Mesendoderm (in vitro differentiated cells): Measurements from ENCODE around the gene LPAR1.

Source experiments
- DNase-seq: peaks from one replicate; pipeline ENCODE4 v3.0.0; 2013
- H2AK5ac ChIP-seq: 2 replicates; pipeline ENCODE4 v1.6.1; 2013; ENCODE audit warnings: low read length, inconsistent platforms
- H2BK120ac ChIP-seq: 2 replicates; pipeline ENCODE4 v1.6.1; 2013; ENCODE audit warnings: low read depth, mild to moderate bottlenecking, low read length, moderate library complexity, mixed read lengths
- H2BK15ac ChIP-seq: replicated peaks from 2 replicates; pipeline ENCODE4 v1.6.1; 2013; ENCODE audit warnings: low read depth, mild to moderate bottlenecking, moderate library complexity
- H2BK5ac ChIP-seq: 2 replicates; pipeline ENCODE4 v1.6.1; 2013; ENCODE audit warnings: low read length, inconsistent platforms
- H3K18ac ChIP-seq: 2 replicates; pipeline ENCODE4 v1.6.1; 2013; ENCODE audit warnings: mild to moderate bottlenecking, low read length, mixed read lengths
- H3K23ac ChIP-seq: one replicate; pipeline ENCODE4 v1.6.1; 2013; ENCODE audit warnings: low read length
- H3K27ac ChIP-seq: 2 replicates; pipeline ENCODE4 v1.5.1; 2013; ENCODE audit warnings: low read depth, mild to moderate bottlenecking, inconsistent platforms, low read length, moderate library complexity
- H3K27me3 ChIP-seq: 2 replicates; pipeline ENCODE4 v1.6.1; 2013; ENCODE audit warnings: low read length, control low read depth, mild to moderate bottlenecking, inconsistent platforms; ENCODE audit not compliant: insufficient read depth, poor library complexity
- H3K36me3 ChIP-seq: 2 replicates; pipeline ENCODE4 v1.6.1; 2013; ENCODE audit warnings: low read length, inconsistent platforms; ENCODE audit not compliant: control insufficient read depth, insufficient read depth
- H3K4ac ChIP-seq: one replicate; pipeline ENCODE4 v1.6.1; 2013; ENCODE audit warnings: low read depth, mild to moderate bottlenecking, low read length, moderate library complexity
- H3K4me1 ChIP-seq: 2 replicates; pipeline ENCODE4 v1.6.1; 2013; ENCODE audit warnings: low read depth, low read length, inconsistent platforms; ENCODE audit not compliant: control insufficient read depth
- H3K4me2 ChIP-seq: 2 replicates; pipeline ENCODE4 v1.6.1; 2013; ENCODE audit warnings: low read length
- H3K4me3 ChIP-seq: 2 replicates; pipeline ENCODE4 v1.5.1; 2013; ENCODE audit warnings: mild to moderate bottlenecking, low read length
- H3K56ac ChIP-seq: one replicate; pipeline ENCODE4 v1.6.1; 2013; ENCODE audit warnings: low read length
- H3K79me1 ChIP-seq: 2 replicates; pipeline ENCODE4 v1.6.1; 2013; ENCODE audit warnings: low read length, inconsistent platforms
- H3K79me2 ChIP-seq: 2 replicates; pipeline ENCODE4 v1.6.1; 2013; ENCODE audit warnings: mild to moderate bottlenecking, low read length; ENCODE audit not compliant: control insufficient read depth, insufficient read depth
- H3K9ac ChIP-seq: 2 replicates; pipeline ENCODE4 v1.6.1; 2013; ENCODE audit warnings: low read length, inconsistent platforms
- H4K5ac ChIP-seq: one replicate; pipeline ENCODE4 v1.6.1; 2013; ENCODE audit warnings: low read length
- H4K8ac ChIP-seq: one replicate; pipeline ENCODE4 v1.6.1; 2013; ENCODE audit warnings: low read depth, mild to moderate bottlenecking, control low read depth, low read length, moderate library complexity
- WGBS: extraction: QIAGEN DNeasy Blood & Tissue Kit; methylation state at CpG from one replicate; pipeline ENCODE4 v1.1.7; 2013; ENCODE audit warnings: low lambda C conversion rate, missing lambda C conversion rate; ENCODE audit not compliant: insufficient coverage; ENCODE audit errors: extremely low coverage; 5-methylcytosine and 5-hydroxymethylcytosine counted together

Gene LPAR1

DNA sequence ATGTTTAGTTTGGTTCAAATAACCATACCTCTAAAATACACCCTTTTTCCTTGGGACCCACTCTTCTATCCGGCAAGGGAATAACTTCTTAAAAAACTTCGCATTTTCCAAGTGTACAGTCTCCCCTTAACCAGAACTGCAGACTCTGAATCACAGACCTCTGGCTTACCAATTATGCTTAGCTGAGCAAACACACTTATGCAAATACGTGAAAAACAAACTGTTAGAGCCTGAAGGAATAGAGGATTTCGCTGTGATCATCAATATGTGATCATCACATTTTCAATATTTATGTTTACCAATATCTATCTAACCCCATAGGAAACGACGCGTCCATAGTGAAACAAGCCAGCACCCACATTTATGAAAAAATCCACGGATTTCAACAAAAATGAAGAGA is 1.3 kb downstream of the LPAR1 start:
- Histone ChIP-seq H4K8ac (no peak overlapping the region), H2BK5ac (no peak overlapping the region), H3K36me3 (no peaks in the 10 kb centered on the region), H2AK5ac (no peak overlapping the region), H3K4me3 (peak overlapping the region; percentile 51), H3K27ac (no peak overlapping the region), H3K4me2 (peak overlapping the region; percentile 69), H3K56ac (peak overlapping the region; percentile 93), H3K79me1 (peaks cover 1% of the 10 kb centered on the region), H3K27me3 (no peaks in the 10 kb centered on the region), H3K4ac (peak overlapping the region; percentile 74), H4K5ac (no peak overlapping the region), H2BK120ac (no peak overlapping the region), H3K18ac (peak overlapping the region; percentile 88), H3K79me2 (no peaks in the 10 kb centered on the region), H2BK15ac (no peak overlapping the region), H3K9ac (peak overlapping the region; percentile 83), H3K23ac (no peak overlapping the region), H3K4me1 (peaks cover 2% of the 10 kb centered on the region)
- no CpG with 5 or more reads among the region's 8 CpGs for WGBS
- no peak for DNase-seq

DNA sequence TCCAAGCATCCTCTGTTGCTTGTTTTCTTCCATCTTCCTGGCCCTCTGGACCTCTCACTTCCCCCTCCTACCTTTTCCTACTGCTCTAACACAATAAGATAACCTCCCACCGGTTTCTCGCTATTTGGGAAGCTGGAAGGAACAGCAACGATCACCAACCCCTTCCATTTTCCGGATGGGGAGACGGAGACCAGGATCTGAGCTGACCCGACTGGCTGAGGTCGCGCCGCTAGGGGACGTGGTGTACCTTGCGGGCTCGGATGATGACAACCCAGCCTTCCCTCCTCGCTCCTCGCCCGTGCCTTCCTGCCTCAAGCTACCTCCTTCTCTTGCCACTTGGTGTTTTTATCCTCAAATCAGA is 1.9 kb downstream of the LPAR1 start:
- Histone ChIP-seq H3K27ac (no peak overlapping the region), H3K18ac (no peak overlapping the region), H2BK120ac (no peak overlapping the region), H2AK5ac (no peak overlapping the region), H3K9ac (no peak overlapping the region), H2BK5ac (no peak overlapping the region), H2BK15ac (no peak overlapping the region), H4K5ac (no peak overlapping the region), H4K8ac (no peak overlapping the region), H3K4me2 (no peak overlapping the region), H3K79me2 (no peaks in the 10 kb centered on the region), H3K27me3 (no peaks in the 10 kb centered on the region), H3K56ac (no peak overlapping the region), H3K36me3 (no peaks in the 10 kb centered on the region), H3K23ac (no peak overlapping the region), H3K4me1 (peaks cover 2% of the 10 kb centered on the region), H3K79me1 (peaks cover 1% of the 10 kb centered on the region), H3K4me3 (no peak overlapping the region), H3K4ac (no peak overlapping the region)
- peak; percentile 94 for DNase-seq
- WGBS, result no CpG with 5 or more reads among the region's 15 CpGs

DNA sequence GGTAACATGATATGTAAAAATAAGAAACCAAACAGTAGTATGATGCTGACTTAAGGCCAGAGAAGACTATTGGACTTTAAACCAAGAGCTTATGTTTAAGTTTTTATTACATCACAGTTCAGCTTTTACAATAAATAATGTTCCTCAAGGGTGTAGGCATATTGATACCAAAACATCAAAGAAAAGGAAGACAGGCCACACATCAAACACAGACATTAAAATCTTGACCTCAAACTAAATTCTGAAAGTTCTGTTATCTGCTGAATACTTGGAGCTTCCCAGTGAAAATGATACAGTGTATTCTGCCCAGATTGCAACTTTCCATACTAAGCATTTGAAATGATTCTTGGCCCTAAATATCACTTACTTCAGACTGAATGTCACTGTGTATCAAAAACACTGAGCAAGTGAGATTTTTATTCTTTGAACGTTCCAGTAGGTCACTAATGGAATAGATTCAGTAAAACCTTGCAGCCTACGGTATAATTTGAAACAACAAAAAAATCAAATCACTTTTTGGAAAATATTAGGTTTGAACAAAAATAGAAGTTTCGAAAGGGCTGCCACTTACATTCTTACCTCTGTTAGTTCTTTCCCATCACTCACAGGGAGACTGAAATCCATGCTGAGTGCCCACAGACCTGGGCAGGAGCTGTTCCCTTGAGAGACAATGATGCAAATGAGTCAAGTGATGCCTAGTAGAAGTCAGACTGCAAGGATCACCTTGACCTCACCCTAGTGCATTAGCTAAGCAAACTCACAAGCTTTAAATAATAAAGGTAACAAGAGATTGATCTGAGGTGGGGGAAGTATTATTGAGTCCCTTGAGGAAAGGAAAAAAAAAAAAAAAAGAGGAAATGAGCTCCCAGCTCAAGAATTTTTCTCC is 2.5 kb downstream of the LPAR1 start:
- no peak overlapping the region for H3K9ac ChIP-seq
- H3K4me2 ChIP-seq, result no peak overlapping the region
- H3K56ac ChIP-seq, result no peak overlapping the region
- no peaks in the 10 kb centered on the region for H3K79me2 ChIP-seq
- H3K27me3 ChIP-seq, result no peaks in the 10 kb centered on the region
- no peak overlapping the region for H3K4ac ChIP-seq
- H3K36me3 ChIP-seq, result no peaks in the 10 kb centered on the region
- H4K5ac ChIP-seq, result no peak overlapping the region
- no peak overlapping the region for H2AK5ac ChIP-seq
- H2BK5ac ChIP-seq, result no peak overlapping the region
- H3K18ac ChIP-seq, result no peak overlapping the region
- peak; percentile 19 for DNase-seq
- no peak overlapping the region for H4K8ac ChIP-seq
- H3K4me1 ChIP-seq, result peaks cover 2% of the 10 kb centered on the region
- H2BK15ac ChIP-seq, result no peak overlapping the region
- WGBS, result no CpG with 5 or more reads among the region's 3 CpGs
- H2BK120ac ChIP-seq, result no peak overlapping the region
- peaks cover 1% of the 10 kb centered on the region for H3K79me1 ChIP-seq
- no peak overlapping the region for H3K4me3 ChIP-seq
- no peak overlapping the region for H3K27ac ChIP-seq
- no peak overlapping the region for H3K23ac ChIP-seq

DNA sequence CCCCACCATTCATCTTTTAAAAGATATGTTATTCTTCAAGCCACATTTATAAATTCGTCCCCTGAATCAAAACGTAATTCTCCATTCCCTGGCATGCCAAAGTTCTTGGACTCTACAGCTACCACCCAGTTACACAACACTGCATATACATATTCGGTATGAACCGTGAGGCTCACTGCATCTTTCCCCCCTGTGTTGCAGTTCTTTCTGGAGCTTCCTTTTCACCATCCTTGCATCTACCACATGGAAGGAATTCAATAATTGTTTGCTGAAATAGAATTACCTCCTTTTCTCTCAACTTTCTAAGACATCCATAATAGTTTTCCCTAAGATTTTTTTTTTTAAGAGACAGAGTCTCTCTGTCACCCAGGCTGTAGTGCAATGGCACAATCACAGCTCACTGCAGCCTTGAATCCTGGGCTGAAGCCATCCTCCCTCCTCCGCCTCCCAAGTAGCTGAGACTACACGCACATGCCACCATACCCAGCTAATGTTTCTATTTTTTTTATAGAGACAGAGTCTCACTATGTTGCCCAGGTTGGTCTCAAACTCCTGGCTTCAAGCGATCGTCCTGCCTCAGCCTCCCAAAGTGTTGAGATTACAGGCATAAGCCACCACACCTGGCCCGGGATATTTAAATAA is 3.3 kb downstream of the LPAR1 start:
- Histone ChIP-seq H3K4me2 (no peak overlapping the region), H3K9ac (no peak overlapping the region), H3K18ac (no peak overlapping the region), H2AK5ac (no peak overlapping the region), H4K5ac (no peak overlapping the region), H3K36me3 (no peaks in the 10 kb centered on the region), H3K4ac (no peak overlapping the region), H2BK120ac (no peak overlapping the region), H3K23ac (no peak overlapping the region), H3K4me1 (peaks cover 2% of the 10 kb centered on the region), H2BK15ac (no peak overlapping the region), H2BK5ac (no peak overlapping the region), H3K27me3 (no peaks in the 10 kb centered on the region), H3K27ac (no peak overlapping the region), H4K8ac (no peak overlapping the region), H3K79me2 (no peaks in the 10 kb centered on the region), H3K56ac (no peak overlapping the region), H3K4me3 (no peak overlapping the region), H3K79me1 (peaks cover 1% of the 10 kb centered on the region)
- no peak for DNase-seq
- WGBS, result no CpG with 5 or more reads among the region's 9 CpGs

DNA sequence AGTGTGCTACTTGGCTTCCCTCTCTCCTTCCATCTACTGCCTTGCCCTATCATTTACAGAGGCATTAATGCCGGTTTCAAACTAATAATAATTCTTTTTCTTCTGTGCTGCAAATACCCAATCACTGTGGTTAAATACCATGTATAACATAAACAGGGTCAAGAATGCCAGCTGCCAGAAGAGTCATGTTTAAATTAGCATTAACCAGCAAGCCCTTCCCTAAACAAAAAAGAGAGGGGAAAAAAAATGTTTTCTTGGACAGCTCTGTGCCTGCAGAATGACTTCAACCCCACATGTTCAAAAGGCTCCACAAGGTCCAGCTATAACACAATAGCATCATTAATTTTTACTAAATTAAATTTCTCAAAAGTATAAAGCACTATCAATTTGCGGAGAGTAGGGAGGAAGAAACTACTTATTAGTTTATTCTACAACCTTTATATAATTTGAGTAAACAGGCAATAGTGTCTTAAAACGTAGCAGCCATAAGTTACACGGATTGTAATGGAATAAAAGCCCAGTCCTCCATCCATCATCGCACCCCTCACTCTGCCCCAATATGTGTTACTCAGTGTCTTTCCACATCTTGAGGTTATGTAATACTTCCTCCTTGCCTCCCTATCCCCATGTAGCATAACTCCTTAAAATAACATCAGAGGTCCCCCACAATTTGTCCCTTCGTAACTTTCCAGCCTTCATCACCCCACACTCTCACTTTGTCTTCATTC is 3.9 kb downstream of the LPAR1 start:
- no peak overlapping the region for H3K4me2 ChIP-seq
- H3K79me2 ChIP-seq, result no peaks in the 10 kb centered on the region
- no peak for DNase-seq
- H3K27me3 ChIP-seq, result no peaks in the 10 kb centered on the region
- peaks cover 1% of the 10 kb centered on the region for H3K79me1 ChIP-seq
- no peak overlapping the region for H3K9ac ChIP-seq
- H3K18ac ChIP-seq, result no peak overlapping the region
- H3K4me1 ChIP-seq, result peaks cover 2% of the 10 kb centered on the region
- no peak overlapping the region for H3K56ac ChIP-seq
- no peak overlapping the region for H2BK120ac ChIP-seq
- no peak overlapping the region for H2AK5ac ChIP-seq
- H4K5ac ChIP-seq, result no peak overlapping the region
- no peak overlapping the region for H2BK5ac ChIP-seq
- H2BK15ac ChIP-seq, result no peak overlapping the region
- H3K27ac ChIP-seq, result no peak overlapping the region
- H3K4me3 ChIP-seq, result no peak overlapping the region
- no peak overlapping the region for H3K23ac ChIP-seq
- H3K36me3 ChIP-seq, result no peaks in the 10 kb centered on the region
- no peak overlapping the region for H4K8ac ChIP-seq
- H3K4ac ChIP-seq, result no peak overlapping the region
- no CpG with 5 or more reads among the region's 6 CpGs for WGBS
